D341Med (cell line): ENCODE results near the gene PRRC2A.

Experiments used
- DNase-seq: peaks from one replicate; pipeline ENCODE4 v3.0.0; 2012; ENCODE audit warnings: low spot score

Gene PRRC2A

GRCh38 chr6:31666337-31666965 is 45.9 kb downstream of the PRRC2A start:
- DNase-seq = no peak

GRCh38 chr6:31669676-31670075 is 49.2 kb downstream of the PRRC2A start, which contains the start of gene LY6G5B:
Gene LY6G5B, plus strand, starts transcription at chr6:31669976. Its CDS starts 975 bp downstream, at chr6:31670951.
- no peak for DNase-seq

- no peak for DNase-seq
Measured at GRCh38 chr6:31676322-31676903, 55.9 kb downstream of the PRRC2A start.

- DNase-seq = no peak
Measured at GRCh38 chr6:31676904-31677303, 56.4 kb downstream of the PRRC2A start.

GRCh38 chr6:31677955-31678354 is 57.4 kb downstream of the PRRC2A start:
- no peak for DNase-seq

GRCh38 chr6:31680226-31681134 is 60.0 kb downstream of the PRRC2A start, which contains the start of gene LY6G5C:
Gene LY6G5C, minus strand, starts transcription at chr6:31681067. Its CDS starts 694 bp downstream, at chr6:31680373.
- peak; percentile 83 for DNase-seq

GRCh38 chr6:31681135-31681671 is 60.7 kb downstream of the PRRC2A start:
- DNase-seq = peak; percentile 46

- no peak for DNase-seq
Measured at GRCh38 chr6:31683591-31683990, 63.1 kb downstream of the PRRC2A start.

- DNase-seq = no peak
Measured at GRCh38 chr6:31686483-31686882, 66.0 kb downstream of the PRRC2A start.

GRCh38 chr6:31687321-31687720 is 66.8 kb downstream of the PRRC2A start:
- no peak for DNase-seq
